ENCODE measurements around the gene APLNR.

- TF ChIP-seq GATA2 (IDR thresholded peaks at IDR 0.05; ENCODE audit: low read depth, low read length): no peak
- no peak for TF ChIP-seq GATA3 (IDR thresholded peaks at IDR 0.05; ENCODE audit: low read depth, low read length)
Measured at GRCh38 chr11:57240007-57240406, 3.0 kb upstream of the APLNR start.

Data from SH-SY5Y (cell line).